PFSK-1 (cell line): ENCODE results near the gene TEX53.

Experiments
- FOXP2 ChIP-seq: optimal IDR thresholded peaks from 2 replicates; pipeline ENCODE3; 2011; ENCODE audit warnings: borderline replicate concordance, control low read depth, inconsistent platforms; ENCODE audit not compliant: insufficient read depth; ENCODE audit errors: extremely low read length, extremely low read depth
- POLR2AphosphoS5 ChIP-seq: IDR thresholded peaks from 2 replicates; pipeline ENCODE4 v1.6.1; 2012; ENCODE audit warnings: low read depth, mild to moderate bottlenecking, control low read depth, low read length, moderate library complexity
- SIN3A ChIP-seq: IDR thresholded peaks from 2 replicates; pipeline ENCODE4 v1.6.1; 2012; ENCODE audit warnings: mild to moderate bottlenecking, low read length, moderate library complexity, borderline replicate concordance; ENCODE audit not compliant: insufficient read depth
- TAF1 ChIP-seq: IDR thresholded peaks from 2 replicates; pipeline ENCODE4 v1.6.1; 2012; ENCODE audit warnings: low read length, control low read depth, borderline replicate concordance; ENCODE audit not compliant: insufficient read depth
- TF ChIP-seq, protein P1 (sequence below), 2 experiments: IDR thresholded peaks; 2 replicates each; pipeline versions ENCODE4 v1.6.1 to v1.8.0; 2011 to 2012; ENCODE audit warnings: low read depth in 2 of 2, low read length in 2 of 2, control low read depth in 1 of 2, inconsistent platforms in 1 of 2, mild to moderate bottlenecking in 1 of 2, moderate library complexity in 1 of 2; ENCODE audit not compliant: insufficient read depth in 1 of 2

GRCh38 chr9:114662081-114662989 lies 4.7 kb upstream of the TEX53 start:
- TF ChIP-seq TAF1 (no peak), FOXP2 (no peak), POLR2AphosphoS5 (no peak), SIN3A (no peak)
- TF ChIP-seq, protein P1, sequence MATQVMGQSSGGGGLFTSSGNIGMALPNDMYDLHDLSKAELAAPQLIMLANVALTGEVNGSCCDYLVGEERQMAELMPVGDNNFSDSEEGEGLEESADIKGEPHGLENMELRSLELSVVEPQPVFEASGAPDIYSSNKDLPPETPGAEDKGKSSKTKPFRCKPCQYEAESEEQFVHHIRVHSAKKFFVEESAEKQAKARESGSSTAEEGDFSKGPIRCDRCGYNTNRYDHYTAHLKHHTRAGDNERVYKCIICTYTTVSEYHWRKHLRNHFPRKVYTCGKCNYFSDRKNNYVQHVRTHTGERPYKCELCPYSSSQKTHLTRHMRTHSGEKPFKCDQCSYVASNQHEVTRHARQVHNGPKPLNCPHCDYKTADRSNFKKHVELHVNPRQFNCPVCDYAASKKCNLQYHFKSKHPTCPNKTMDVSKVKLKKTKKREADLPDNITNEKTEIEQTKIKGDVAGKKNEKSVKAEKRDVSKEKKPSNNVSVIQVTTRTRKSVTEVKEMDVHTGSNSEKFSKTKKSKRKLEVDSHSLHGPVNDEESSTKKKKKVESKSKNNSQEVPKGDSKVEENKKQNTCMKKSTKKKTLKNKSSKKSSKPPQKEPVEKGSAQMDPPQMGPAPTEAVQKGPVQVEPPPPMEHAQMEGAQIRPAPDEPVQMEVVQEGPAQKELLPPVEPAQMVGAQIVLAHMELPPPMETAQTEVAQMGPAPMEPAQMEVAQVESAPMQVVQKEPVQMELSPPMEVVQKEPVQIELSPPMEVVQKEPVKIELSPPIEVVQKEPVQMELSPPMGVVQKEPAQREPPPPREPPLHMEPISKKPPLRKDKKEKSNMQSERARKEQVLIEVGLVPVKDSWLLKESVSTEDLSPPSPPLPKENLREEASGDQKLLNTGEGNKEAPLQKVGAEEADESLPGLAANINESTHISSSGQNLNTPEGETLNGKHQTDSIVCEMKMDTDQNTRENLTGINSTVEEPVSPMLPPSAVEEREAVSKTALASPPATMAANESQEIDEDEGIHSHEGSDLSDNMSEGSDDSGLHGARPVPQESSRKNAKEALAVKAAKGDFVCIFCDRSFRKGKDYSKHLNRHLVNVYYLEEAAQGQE (IDR thresholded peaks at IDR 0.05; ENCODE audit: insufficient read depth in 1 of 2, low read depth in 2 of 2, low read length in 2 of 2), result no peak
